ENCODE results near the gene ZNF740.
A peak's percentile ranks its signal among the peaks of the same experiment; 100 is the strongest.

Gene ZNF740

GRCh38 chr12:53214221-53214620, 33.7 kb downstream of the ZNF740 start:
- no peak for DNase-seq (ENCODE audit: low read depth in 2 of 2)

GRCh38 chr12:53214687-53215455, 34.3 kb downstream of the ZNF740 start:
- no peak for DNase-seq (ENCODE audit: low read depth in 2 of 2)

GRCh38 chr12:53215497-53215896, 35.0 kb downstream of the ZNF740 start:
- DNase-seq (ENCODE audit: low read depth in 2 of 2): no peak

GRCh38 chr12:53217051-53217930, 36.8 kb downstream of the ZNF740 start:
- no peak for DNase-seq (ENCODE audit: low read depth in 2 of 2)

GRCh38 chr12:53217931-53218307, 37.4 kb downstream of the ZNF740 start:
- no peak for DNase-seq (ENCODE audit: low read depth in 2 of 2)

GRCh38 chr12:53218551-53219291, 38.2 kb downstream of the ZNF740 start:
- no peak for DNase-seq (ENCODE audit: low read depth in 2 of 2)

- peak; percentile 55 to 62 for DNase-seq (ENCODE audit: low read depth in 2 of 2)
These were observed 38.9 kb downstream of the ZNF740 start for GRCh38 chr12:53219292-53219955.

- peak; percentile 57 to 66 for DNase-seq (ENCODE audit: low read depth in 2 of 2)
These were observed 39.6 kb downstream of the ZNF740 start for GRCh38 chr12:53219956-53220693.

- DNase-seq (ENCODE audit: low read depth in 2 of 2): peak; percentile 56 to 75
These were observed 40.2 kb downstream of the ZNF740 start for GRCh38 chr12:53220694-53221202.

GRCh38 chr12:53221203-53222080, 40.9 kb downstream of the ZNF740 start:
- DNase-seq (ENCODE audit: low read depth in 2 of 2): peak in 1 of 2 donors; percentile 42

GRCh38 chr12:53222170-53222721, 41.7 kb downstream of the ZNF740 start:
- DNase-seq (ENCODE audit: low read depth in 2 of 2): no peak

GRCh38 chr12:53222806-53223261, 42.3 kb downstream of the ZNF740 start:
- DNase-seq (ENCODE audit: low read depth in 2 of 2): no peak

- no peak for DNase-seq (ENCODE audit: low read depth in 2 of 2)
These were observed 43.0 kb downstream of the ZNF740 start for GRCh38 chr12:53223389-53224060.

- DNase-seq (ENCODE audit: low read depth in 2 of 2): no peak
These were observed 43.8 kb downstream of the ZNF740 start for GRCh38 chr12:53224061-53224896.

GRCh38 chr12:53224897-53225634, 44.5 kb downstream of the ZNF740 start:
- no peak for DNase-seq (ENCODE audit: low read depth in 2 of 2)

GRCh38 chr12:53225635-53226424, 45.3 kb downstream of the ZNF740 start:
- DNase-seq (ENCODE audit: low read depth in 2 of 2): no peak

Data from stimulated activated CD4-positive, alpha-beta T cell treated with anti-CD3 and anti-CD28 coated beads, Interleukin-1b, Interleukin-23, amount 100 ng/mL, for 4 hours (primary cell).